CMK (cell line): ENCODE measurements around the gene SCAPER.

ENCODE experiments used
- DNase-seq: peaks from one replicate; pipeline ENCODE4 v3.0.0-alpha.2; 2010; ENCODE audit warnings: low read depth

Gene SCAPER

DNA sequence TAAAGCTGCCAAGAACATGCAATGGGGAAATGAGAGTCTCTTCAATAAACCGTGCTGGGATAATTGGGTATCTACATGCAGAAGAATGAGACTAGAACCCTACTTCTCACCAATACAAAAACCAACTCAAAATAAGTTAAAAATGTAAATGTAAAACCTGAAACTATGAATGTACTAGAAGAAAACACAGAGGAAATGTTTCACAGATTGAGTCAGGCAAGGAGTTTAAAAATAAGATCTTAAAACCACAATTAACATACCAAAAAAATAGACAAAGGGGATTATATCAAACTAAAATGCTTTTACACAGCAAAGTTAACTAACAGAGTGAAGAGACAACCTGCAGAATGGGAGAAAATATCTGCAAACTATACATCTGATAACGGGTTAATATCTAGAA lies 478.2 kb downstream of the SCAPER start:
- no peak for DNase-seq

- DNase-seq = no peak
Measured at GRCh38 chr15:76418352-76419140, 486.6 kb downstream of the SCAPER start.

DNA sequence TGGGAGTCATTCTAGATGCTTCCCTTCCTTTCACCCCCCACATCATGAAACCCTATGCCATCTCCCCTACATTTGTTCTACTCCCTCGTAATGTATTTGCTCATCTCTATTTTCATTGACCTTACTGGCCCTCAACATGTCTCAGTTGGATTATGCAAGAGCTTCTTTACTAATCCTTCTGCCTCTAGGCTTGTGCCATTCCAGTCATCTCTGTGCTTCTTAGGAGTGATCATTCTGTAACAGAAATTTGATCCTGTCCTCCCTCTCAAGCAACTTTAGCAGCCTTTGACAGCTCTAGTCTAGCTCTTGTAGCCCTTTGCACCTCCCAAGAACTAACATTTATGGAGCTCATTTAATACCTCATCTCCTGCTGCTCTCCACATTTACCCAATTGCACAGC lies 503.9 kb downstream of the SCAPER start:
- no peak for DNase-seq

DNA sequence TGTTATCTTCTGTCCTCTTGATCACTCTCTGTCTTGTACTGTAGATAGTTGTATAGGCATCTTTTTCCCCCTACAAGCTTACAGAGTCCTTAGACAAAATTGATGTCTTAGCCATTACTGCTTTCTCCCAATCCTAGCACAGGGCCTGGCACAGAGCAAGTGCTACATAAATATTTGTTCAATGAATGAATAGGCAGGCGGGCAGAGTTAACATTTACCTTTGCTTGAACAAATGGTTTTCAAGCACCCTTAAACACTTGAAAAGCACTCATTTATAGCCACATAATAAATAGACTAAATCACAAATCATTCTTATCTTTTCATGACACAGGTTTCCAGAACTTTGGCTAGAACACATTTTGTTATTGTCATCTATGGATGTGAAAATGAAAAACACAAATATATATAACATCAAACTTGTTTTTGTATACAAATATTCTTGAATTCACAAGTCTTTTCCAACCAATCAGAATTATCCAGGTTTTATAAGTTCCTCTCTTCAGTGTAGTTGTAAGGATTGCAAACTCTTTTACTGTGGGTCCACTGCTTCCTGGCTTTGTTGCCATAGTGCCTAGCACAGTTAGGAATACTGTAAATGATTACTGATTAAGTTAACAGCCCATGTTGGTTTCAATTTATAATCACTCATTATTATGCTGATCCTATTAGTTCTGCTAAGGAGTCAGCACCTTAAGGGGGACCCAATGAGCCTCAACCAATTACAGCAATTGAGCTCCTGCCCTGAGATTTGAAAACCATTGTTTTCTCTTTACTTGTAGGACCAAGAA lies 506.6 kb downstream of the SCAPER start:
- DNase-seq = no peak

DNA sequence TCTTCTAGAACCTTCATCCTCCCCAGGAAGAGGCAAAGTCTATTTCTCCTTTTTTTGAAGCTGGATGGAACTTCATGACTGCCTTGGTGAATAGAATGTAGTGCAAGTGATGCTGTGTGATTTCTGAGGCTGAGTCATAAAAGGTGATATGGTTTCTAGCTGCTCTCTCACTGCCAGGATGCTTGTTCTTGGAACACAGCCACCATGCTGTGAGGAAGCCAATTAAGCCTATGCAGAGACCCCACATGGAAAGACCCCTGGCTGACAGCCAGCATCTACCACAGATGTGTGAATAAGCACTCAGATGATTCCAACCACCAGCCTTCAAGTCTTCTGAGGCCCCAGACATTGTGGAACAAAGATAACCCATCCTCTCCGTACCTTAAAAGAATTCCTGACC lies 511.5 kb downstream of the SCAPER start:
- DNase-seq = no peak

DNA sequence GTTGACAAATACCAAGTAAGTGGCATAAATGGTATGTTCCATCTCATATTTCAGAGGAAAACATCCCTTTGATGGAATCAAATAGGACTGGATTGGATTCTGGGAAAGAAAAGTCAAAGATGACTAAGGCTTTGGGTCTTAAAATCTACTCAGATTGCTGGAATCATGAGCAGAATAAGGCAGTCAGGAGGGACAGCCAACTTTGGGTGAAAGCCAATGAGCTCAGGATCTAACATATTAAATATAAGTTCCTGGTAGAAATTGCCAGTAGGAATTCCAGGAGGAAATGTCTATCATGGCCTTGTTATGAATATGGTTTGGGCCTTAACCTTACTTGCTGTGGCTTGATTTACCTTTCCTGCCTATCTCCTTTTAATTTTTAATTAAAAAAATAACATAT lies 513.3 kb downstream of the SCAPER start:
- no peak for DNase-seq

- DNase-seq = no peak
Measured at GRCh38 chr15:76391309-76391708, 513.8 kb downstream of the SCAPER start.

DNA sequence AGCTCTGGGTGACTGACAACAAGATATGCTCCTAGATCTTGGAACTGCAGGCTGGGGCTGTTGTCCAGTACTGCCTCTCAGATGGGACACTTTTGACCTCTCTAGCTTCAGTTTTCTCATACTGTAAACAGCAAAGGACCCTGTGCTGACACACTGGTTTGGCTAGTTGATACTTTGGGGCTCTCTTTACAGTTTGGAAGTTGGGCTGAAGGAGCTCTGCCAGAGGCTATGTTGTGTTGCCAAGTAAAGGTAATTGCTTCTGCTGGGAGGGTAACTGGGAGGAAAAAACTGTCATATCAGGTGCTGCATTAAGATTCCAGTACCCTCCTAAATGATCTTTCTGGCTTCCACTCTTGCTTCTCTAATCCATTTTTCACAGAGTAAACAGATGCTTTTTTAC lies 514.6 kb downstream of the SCAPER start:
- DNase-seq = no peak

DNA sequence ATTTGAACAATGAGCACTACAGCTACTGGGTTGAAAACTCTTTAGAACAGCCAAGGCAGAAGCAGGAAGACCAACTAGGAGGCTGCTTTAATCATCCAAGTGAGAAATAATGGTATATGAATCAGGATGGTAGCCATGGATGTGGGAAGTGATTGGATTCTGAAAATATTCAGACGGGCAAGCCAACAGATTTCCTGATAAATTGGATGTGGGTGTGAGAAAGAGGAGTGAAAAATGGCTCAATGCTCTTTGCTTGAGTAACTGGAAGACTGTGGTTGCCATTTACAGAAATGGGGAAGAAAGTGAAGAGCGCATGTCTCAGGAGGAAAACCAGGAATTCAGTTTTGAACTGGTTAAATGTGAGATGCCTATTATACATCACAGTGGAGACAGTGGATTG lies 518.2 kb downstream of the SCAPER start:
- DNase-seq = no peak

- no peak for DNase-seq
Measured at GRCh38 chr15:76386178-76386577, 519.0 kb downstream of the SCAPER start.

DNA sequence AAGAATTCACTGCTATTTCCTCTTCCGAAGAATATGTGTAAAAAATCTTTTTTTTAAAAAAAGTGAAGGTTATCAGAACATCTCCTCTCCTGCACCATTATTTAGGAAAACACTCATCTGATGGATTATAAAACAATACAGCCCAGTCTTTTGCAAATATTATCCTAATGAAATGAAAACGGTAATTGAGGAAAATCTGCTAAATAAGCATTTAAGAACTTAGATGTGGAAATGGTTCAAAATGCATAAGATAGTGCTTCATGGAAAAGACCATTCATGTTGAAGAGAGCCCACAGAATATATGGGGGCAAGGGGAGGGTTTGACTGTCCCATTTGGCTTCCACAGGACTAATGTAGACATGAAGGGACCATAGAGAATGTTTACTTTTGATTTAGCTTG lies 520.7 kb downstream of the SCAPER start:
- DNase-seq = no peak

DNA sequence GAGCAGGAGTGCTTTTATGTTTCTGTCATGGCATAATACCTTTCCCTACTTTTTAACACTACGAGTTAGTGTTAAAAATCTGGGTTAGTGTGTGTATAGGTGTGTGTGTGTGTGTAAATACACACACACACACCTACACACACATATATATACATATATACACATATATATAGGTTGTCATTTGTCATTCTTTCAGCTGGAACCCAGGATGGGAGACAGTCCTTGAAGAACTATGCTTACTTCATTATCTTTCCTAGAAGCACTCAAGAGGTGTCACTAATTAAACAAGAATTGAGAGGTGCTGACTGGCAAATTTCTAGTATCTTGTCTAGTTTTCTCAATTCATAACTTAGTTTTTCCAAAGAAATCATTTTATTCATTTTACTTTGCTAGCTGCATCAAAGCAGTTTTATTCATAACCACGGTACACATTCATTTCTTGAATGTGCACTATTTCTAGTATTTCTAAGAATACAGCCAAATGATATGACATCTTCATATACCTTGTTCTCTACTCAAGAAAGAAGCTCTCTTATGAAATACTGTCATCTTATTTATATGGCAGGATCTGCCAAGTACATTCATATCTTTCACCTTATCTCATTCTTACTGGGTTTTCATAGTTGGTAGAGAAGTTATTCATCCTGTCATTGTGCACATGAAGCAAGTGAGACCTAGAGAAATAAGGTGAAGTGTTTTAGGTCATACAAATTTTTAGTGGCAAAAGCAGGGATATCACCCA lies 522.0 kb downstream of the SCAPER start:
- DNase-seq = no peak

- no peak for DNase-seq
Measured at GRCh38 chr15:76381366-76381765, 523.8 kb downstream of the SCAPER start.

DNA sequence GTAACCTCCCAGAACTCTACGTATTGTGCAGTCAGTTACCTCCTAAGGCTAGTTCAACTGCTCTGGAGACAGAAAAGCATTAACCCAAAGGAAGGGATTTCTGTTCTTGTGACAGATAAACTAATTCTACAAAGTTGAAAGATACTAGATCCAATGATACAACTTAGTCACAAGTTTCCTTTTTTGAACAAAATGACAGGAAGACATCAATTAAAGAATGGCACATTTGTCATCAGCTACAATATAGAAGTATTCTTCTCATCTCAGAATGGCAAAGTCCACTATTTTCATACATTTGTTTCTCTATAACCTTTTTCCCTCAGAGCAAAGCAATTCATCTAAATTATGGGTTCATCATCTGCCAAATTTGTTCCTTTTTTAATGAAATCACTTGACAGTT lies 524.9 kb downstream of the SCAPER start:
- no peak for DNase-seq

DNA sequence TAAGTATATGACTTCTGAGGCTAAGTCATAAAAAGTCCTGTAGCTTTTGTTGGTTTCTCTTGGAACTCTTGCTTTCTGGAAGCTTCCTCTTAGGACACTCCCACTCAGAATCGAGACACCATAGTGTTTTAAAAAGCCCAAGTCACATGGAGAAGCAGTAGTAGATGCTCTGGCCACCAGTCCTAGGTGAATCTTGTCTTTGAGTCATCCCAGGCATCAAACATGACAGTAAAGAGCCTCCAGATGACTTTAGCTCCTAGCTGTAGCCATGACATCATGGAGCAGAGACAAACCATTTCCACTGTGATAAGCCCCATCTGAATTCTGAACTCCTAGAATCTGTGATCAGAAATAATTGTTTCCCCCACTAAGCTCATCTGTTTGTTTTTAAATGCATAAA lies 526.4 kb downstream of the SCAPER start:
- DNase-seq = no peak

GRCh38 chr15:76377751-76378150 lies 527.4 kb downstream of the SCAPER start:
- DNase-seq = no peak

GRCh38 chr15:76377217-76377616 lies 527.9 kb downstream of the SCAPER start:
- no peak for DNase-seq

- DNase-seq = no peak
Measured at GRCh38 chr15:76376816-76377215, 528.3 kb downstream of the SCAPER start.

- no peak for DNase-seq
Measured at GRCh38 chr15:76376029-76376428, 529.1 kb downstream of the SCAPER start.

- DNase-seq = no peak
Measured at GRCh38 chr15:76368122-76368621, 537.0 kb downstream of the SCAPER start.

GRCh38 chr15:76366714-76367113 lies 538.4 kb downstream of the SCAPER start:
- no peak for DNase-seq

GRCh38 chr15:76363251-76363650 lies 541.9 kb downstream of the SCAPER start:
- DNase-seq = no peak

- DNase-seq = no peak
Measured at GRCh38 chr15:76360416-76360815, 544.7 kb downstream of the SCAPER start.
